GM10248 (cell line): Measurements from ENCODE around the gene HRH4.
A peak's percentile ranks its signal among the peaks of the same experiment; 100 is the strongest.

ENCODE experiments used
- CTCF ChIA-PET: fragments of 300-600 bp; sonication (Branson Sonifier 250); formaldehyde crosslinking; extraction: SDS; loops from one replicate; lab custom pipeline; 2021; ENCODE audit warnings: antibody characterized with exemption; lab: Yijun Ruan, JAX
- POLR2A ChIA-PET: fragments of 350-650 bp; sonication (Branson Sonifier 250); formaldehyde crosslinking; extraction: SDS; loops from one replicate; lab custom pipeline; 2020; ENCODE audit warnings: antibody characterized with exemption; lab: Yijun Ruan, JAX
- DNase-seq: peaks from one replicate; pipeline ENCODE4 v3.0.0; 2012; ENCODE audit errors: extremely low spot score
- CTCF ChIP-seq: IDR thresholded peaks from 2 replicates; pipeline ENCODE4 v1.5.1; 2012; ENCODE audit warnings: mild to moderate bottlenecking, low read depth; ENCODE audit errors: extremely low read depth, missing control alignments, control extremely low read depth

HRH4 gene

GRCh38 chr18:24436939-24437338 lies 23.5 kb upstream of the HRH4 start:
- POLR2A ChIA-PET, result no interaction called here
- TF ChIP-seq CTCF, result no peak

DNA sequence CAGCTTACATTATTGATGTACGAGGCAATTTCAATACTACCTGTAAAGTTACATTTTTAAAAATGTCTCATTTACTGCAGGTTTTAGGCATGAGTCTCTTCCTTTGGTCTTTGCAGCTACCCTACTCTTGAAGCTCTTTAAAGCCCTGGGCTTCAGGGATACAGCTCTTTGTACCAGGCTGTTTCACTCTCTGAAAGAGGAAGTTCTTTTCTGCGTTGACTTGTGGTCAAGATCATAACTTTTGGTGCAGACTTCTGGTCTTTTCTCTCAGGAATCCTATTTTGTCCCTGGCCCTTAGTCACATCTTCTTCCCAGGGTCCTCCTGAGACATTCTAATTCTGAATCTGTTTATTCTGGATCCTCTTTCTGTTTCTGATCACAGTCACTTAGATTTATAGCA lies 16.6 kb upstream of the HRH4 start:
- no peak for TF ChIP-seq CTCF
- POLR2A ChIA-PET, result no interaction called here
- no peak for DNase-seq
- CTCF ChIA-PET, result interaction anchor here (0.9 to 1.5 kb wide), 4 partner anchors 9 to 30 kb away, joined by 3 to 4 read pairs (median 3); partner anchors contain the start of gene IMPACT

More at GRCh38 chr18:24436939-24437338, 23.5 kb upstream of the HRH4 start:
- CTCF ChIA-PET, result interaction anchor here (1.8 kb wide), 1 partner anchor 52 kb away, joined by 6 read pairs; no protein-coding TSS in a partner anchor
- DNase-seq, result no peak

DNA sequence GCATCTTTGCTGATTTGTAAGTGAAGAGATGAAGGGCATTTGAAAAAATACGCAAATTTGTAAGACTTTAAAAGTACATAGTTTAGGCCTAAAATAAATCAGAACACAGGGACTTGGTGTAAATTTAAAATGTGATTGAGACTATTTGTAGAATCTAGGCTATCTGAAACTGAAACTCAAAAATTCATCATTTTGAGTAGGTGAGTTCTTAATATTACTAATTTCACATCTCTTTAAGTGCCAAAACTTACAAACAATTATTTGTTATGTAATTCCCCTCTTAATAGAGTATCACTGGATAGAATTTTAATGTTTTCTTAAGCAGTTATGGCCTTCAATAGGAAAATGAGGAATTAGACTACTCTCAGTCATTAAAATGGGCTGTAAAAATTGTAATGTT lies 14.0 kb upstream of the HRH4 start:
- POLR2A ChIA-PET, result no interaction called here
- no peak for TF ChIP-seq CTCF
- no peak for DNase-seq
- CTCF ChIA-PET, result interaction anchor here (1.1 to 2.2 kb wide), 4 partner anchors 11 to 86 kb away, joined by 3 to 11 read pairs (median 4); no protein-coding TSS in a partner anchor

DNA sequence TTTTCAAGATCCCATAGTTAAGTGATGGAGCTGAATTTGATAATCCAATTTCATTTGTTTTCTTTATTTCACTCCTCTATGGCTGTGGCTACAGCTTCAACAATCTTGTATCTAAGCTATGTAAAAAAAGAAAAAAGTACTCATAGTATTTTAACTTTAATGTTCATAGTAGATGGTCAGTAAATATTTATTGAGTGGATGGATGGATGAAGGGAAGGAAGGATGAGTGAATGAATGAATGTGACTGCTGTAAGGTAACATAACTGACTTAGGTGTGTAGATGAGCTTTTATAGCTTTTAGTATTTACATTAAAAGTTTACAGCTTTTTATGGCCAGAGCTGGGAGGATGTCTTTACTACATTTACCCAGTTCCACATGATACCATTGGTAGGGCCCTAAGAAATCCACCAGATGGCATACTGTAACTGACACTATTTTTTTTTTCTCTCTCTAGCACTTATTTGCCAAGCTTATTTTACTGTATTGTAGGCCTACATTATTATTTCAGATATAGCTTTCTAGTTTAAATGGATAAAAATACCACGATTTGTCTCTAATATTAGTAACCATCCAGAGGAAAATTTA lies 13.4 kb upstream of the HRH4 start:
- ChIA-PET POLR2A (no interaction called here), CTCF (interaction anchor here (1.1 to 2.2 kb wide), 4 partner anchors 12 to 86 kb away, joined by 3 to 11 read pairs (median 4); no protein-coding TSS in a partner anchor)
- no peak for DNase-seq
- no peak for TF ChIP-seq CTCF

DNA sequence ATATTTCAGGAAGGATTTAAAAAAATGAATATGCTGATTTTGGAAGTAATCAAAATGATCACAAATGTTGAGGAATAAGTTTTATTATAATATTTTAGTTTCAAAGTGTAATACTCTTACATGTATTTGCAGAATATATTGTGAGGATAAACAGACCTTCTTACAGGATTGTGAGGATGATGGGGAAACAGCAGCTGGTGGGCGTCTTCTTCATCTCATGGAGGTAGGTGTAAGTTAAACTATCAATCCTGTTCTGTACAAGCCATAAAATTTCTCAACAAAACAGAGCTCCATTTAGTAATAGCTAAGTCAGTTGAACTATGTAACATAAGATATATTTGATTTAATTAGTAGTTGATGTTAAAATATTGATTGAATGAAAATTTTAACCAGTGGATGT lies 12.5 kb upstream of the HRH4 start:
- DNase-seq, result no peak
- CTCF ChIA-PET, result interaction anchor here (1.6 to 2.2 kb wide), 2 partner anchors 40 to 87 kb away, joined by 4 to 11 read pairs; no protein-coding TSS in a partner anchor
- POLR2A ChIA-PET, result no interaction called here
- TF ChIP-seq CTCF, result no peak

- TF ChIP-seq CTCF, result no peak
- DNase-seq, result peak; percentile 15
- POLR2A ChIA-PET, result no interaction called here
- CTCF ChIA-PET, result no interaction called here
These were observed 3.9 kb upstream of the HRH4 start for GRCh38 chr18:24456549-24456948.
